GM18868 (cell line): ENCODE results near the gene CLSTN1.

Experiments used
- ATAC-seq: cut with Tn5 transposase; IDR thresholded peaks from one replicate; pipeline ENCODE4 v1.9.1; 2021; ENCODE audit warnings: mild to moderate bottlenecking, moderate library complexity; ENCODE audit not compliant: unreplicated experiment

The CLSTN1 gene

GRCh38 chr1:9689011-9689706 is 134.6 kb downstream of the CLSTN1 start:
- ATAC-seq, result peak; percentile 53

GRCh38 chr1:9688599-9688998 is 135.2 kb downstream of the CLSTN1 start:
- ATAC-seq, result no peak

- ATAC-seq, result no peak
Observed at GRCh38 chr1:9687874-9688582, 135.7 kb downstream of the CLSTN1 start.

- ATAC-seq, result peak; percentile 40
Observed at GRCh38 chr1:9687120-9687873, 136.5 kb downstream of the CLSTN1 start.

GRCh38 chr1:9684801-9685200 is 139.0 kb downstream of the CLSTN1 start:
- ATAC-seq, result no peak

GRCh38 chr1:9680828-9681227 is 142.9 kb downstream of the CLSTN1 start:
- ATAC-seq, result no peak

GRCh38 chr1:9680091-9680490 is 143.7 kb downstream of the CLSTN1 start:
- ATAC-seq, result no peak
